DOHH2 (cell line): ENCODE results near the gene SLC6A13.

Experiments
- EZH2phosphoT487 ChIP-seq: fragments of 200-600 bp; sonication (generic); IDR thresholded peaks from 2 replicates; pipeline ENCODE4 v1.6.1; 2017; ENCODE audit warnings: borderline replicate concordance, mild to moderate bottlenecking, antibody characterized with exemption, low read length, moderate library complexity, mixed read lengths
- TF ChIP-seq, protein P1 (sequence below): fragments of 200-600 bp; sonication (generic); IDR thresholded peaks from one replicate; pipeline ENCODE4 v1.5.1; 2014; ENCODE audit warnings: antibody characterized with exemption, mild to moderate bottlenecking, low read depth, low read length; ENCODE audit not compliant: poor library complexity, severe bottlenecking

DNA sequence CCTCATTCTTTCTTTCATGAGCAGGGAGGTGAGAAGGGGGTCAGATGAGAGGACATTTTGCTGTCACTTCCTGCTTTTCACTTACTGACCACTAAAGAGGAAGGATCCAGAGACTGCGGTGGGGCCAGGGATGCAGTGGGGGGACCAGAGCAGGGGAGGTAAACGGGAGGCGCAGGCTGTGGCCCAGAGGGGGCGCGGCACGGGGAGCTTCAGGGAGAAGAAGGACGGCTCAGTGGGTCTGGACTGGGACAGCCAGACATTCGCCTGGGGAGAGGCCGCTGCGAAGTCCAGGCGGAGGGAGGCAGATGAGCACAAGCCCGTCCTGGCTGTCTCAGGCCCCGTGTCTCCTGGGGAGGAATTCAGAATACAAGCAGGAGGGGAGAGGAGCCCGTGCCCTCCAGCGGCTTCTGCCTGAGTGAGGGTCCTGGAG is 89.9 kb downstream of the SLC6A13 start:
- TF ChIP-seq, protein P1, sequence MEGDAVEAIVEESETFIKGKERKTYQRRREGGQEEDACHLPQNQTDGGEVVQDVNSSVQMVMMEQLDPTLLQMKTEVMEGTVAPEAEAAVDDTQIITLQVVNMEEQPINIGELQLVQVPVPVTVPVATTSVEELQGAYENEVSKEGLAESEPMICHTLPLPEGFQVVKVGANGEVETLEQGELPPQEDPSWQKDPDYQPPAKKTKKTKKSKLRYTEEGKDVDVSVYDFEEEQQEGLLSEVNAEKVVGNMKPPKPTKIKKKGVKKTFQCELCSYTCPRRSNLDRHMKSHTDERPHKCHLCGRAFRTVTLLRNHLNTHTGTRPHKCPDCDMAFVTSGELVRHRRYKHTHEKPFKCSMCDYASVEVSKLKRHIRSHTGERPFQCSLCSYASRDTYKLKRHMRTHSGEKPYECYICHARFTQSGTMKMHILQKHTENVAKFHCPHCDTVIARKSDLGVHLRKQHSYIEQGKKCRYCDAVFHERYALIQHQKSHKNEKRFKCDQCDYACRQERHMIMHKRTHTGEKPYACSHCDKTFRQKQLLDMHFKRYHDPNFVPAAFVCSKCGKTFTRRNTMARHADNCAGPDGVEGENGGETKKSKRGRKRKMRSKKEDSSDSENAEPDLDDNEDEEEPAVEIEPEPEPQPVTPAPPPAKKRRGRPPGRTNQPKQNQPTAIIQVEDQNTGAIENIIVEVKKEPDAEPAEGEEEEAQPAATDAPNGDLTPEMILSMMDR: no peak
- TF ChIP-seq EZH2phosphoT487: no peak
